Ovary (tissue), 9 donors: ENCODE results near the gene LRP1B. TPM values are rescaled to one million over a fixed set of nuclear protein-coding genes. Genes with fewer than 3 reads are reported as not detected.

ENCODE experiments used
- DNase-seq, 5 donors: peaks; one replicate each; pipeline ENCODE4 v3.0.0-alpha.2; 2019 to 2020
- H3K27ac ChIP-seq, 2 donors: fragments of 200-600 bp; one replicate each; pipeline versions ENCODE4 v1.5.1 to v1.8.0; 2019 to 2022
- H3K27me3 ChIP-seq: fragments of 200-600 bp; one replicate; pipeline ENCODE4 v1.8.0; 2022
- H3K36me3 ChIP-seq: fragments of 200-600 bp; sonication (generic); one replicate; pipeline ENCODE4 v1.5.1; 2019
- H3K4me1 ChIP-seq: one replicate; pipeline ENCODE4 v1.8.1; 2013; ENCODE audit warnings: mild to moderate bottlenecking, moderate library complexity; ENCODE audit not compliant: insufficient read depth
- H3K4me3 ChIP-seq: fragments of 200-600 bp; sonication (generic); one replicate; pipeline ENCODE4 v1.5.1; 2017
- H3K9me3 ChIP-seq, 2 donors: fragments of 200-600 bp in 1 of 2; sonication (generic) in 1 of 2; one replicate each; pipeline versions ENCODE4 v1.5.1 to v1.8.1; 2013 to 2019; ENCODE audit warnings: mild to moderate bottlenecking in 1 of 2, moderate library complexity in 1 of 2
- EP300 ChIP-seq: sonication (generic); formaldehyde crosslinking; IDR thresholded peaks from one replicate; pipeline ENCODE4 v1.6.1; 2017; ENCODE audit warnings: antibody characterized with exemption
- POLR2A ChIP-seq: fragments of 450-650 bp; IDR thresholded peaks from one replicate; pipeline ENCODE4 v1.6.1; 2017; ENCODE audit warnings: antibody characterized with exemption, mild to moderate bottlenecking, moderate library complexity
- WGBS, 3 donors: extraction: QIAGEN DNeasy Blood & Tissue Kit in 1 of 3; methylation state at CpG; one replicate each; pipeline versions ENCODE4 v1.1.5 to v1.1.7; 2013 to 2017; 5-methylcytosine and 5-hydroxymethylcytosine counted together
- intact Hi-C, 4 donors: fragments of 100-400 bp; cut with DNase I; formaldehyde crosslinking; loops; one replicate each; pipeline versions ENCODE4 v1.11.0 to v1.15.1; 2022 to 2023
- polyA plus RNA-seq, 2 donors: library from polyadenylated mRNA; stranded (reverse); fragments of 200-250 nt in 1 of 2; fragments of 350-450 nt in 1 of 2; fragmentation: Illumina TruSeq in 1 of 2; extraction: RNeasy Lipid Tissue Mini Kit (QIAGEN cat#74804) in 1 of 2; gene quantifications; one replicate each; pipeline ENCODE4 v1.2.3, GENCODE V29; 2013 to 2014
- total RNA-seq, 7 donors: library from RNA; depleted of rRNA in 2 of 7; stranded (reverse); fragments of >200 nt in 2 of 7; fragmentation: NEBNext Ultra II Directional in 3 of 7; extraction: Animal tissue kit (Norgen Biotek cat#: 25700) in 3 of 7; gene quantifications; one replicate each; pipeline versions ENCODE4 v1.1.0 to v1.2.4, GENCODE V29; 2016 to 2023
- TF ChIP-seq, protein P1 (sequence below), 3 donors: fragments of 450-650 bp in 2 of 3; fragments of 200-600 bp in 1 of 3; IDR thresholded peaks; one replicate each; pipeline versions ENCODE4 v1.5.1 to v1.8.0; 2016 to 2022; ENCODE audit warnings: antibody characterized with exemption in 3 of 3, mild to moderate bottlenecking in 1 of 3
- donor health status: DM: no; HTN: no; CAD: no; lungs with moderate emphysema.
- donor health status: DM: no; HTN: no; CAD: no.
- donor health status: Bipolar disorder and iron deficiency.
- donor health status: DM: yes; HTN: yes; CAD: no.
- donor health status: DM: no; HTN: no; CAD: no.
- donor health status: DM: yes; HTN: yes; CAD: no.

The LRP1B gene
- total and polyA plus RNA-seq, 9 donors: 0.08 to 2.6 (median 0.37) TPM

DNA sequence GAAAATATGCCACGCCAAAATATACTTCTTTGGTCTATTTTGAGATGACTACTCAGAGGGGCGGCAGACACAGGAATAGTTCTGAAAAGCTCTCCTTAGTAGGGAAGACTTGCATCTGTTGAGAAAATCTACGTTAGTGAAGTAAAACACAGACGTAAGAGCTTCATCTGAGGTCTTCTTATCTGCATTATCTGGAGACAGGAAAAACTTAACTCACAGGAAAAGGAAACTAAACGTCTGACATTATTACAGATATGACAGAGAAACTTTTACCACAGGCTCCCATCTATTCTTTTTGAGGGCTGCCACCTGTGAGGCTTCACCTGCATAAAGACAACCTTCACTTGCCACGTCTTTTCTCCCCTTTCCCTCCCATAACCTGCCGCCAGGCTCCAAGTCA, 1295.7 kb downstream of the LRP1B start:
- DNase-seq: no peak
- WGBS, 3 donors: 68 to 74% (median 72%) methylated on average over 7 of the region's 7 CpGs
- intact Hi-C loops: no loop called here
- H3K4me3 ChIP-seq: no peak overlapping the region
- H3K36me3 ChIP-seq: no peaks in the 10 kb centered on the region
- no peak for TF ChIP-seq EP300
- TF ChIP-seq, protein P1, sequence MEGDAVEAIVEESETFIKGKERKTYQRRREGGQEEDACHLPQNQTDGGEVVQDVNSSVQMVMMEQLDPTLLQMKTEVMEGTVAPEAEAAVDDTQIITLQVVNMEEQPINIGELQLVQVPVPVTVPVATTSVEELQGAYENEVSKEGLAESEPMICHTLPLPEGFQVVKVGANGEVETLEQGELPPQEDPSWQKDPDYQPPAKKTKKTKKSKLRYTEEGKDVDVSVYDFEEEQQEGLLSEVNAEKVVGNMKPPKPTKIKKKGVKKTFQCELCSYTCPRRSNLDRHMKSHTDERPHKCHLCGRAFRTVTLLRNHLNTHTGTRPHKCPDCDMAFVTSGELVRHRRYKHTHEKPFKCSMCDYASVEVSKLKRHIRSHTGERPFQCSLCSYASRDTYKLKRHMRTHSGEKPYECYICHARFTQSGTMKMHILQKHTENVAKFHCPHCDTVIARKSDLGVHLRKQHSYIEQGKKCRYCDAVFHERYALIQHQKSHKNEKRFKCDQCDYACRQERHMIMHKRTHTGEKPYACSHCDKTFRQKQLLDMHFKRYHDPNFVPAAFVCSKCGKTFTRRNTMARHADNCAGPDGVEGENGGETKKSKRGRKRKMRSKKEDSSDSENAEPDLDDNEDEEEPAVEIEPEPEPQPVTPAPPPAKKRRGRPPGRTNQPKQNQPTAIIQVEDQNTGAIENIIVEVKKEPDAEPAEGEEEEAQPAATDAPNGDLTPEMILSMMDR (IDR thresholded peaks at IDR 0.05): no peak
- H3K9me3 ChIP-seq: no peaks in the 10 kb centered on the region
- no peaks in the 10 kb centered on the region for H3K27me3 ChIP-seq
- H3K4me1 ChIP-seq: no peaks in the 10 kb centered on the region
- no peak overlapping the region for H3K27ac ChIP-seq

GRCh38 chr2:140814141-140814540, 1316.7 kb downstream of the LRP1B start:
- no peak overlapping the region for H3K27ac ChIP-seq
- intact Hi-C loops: no loop called here
- no peaks in the 10 kb centered on the region for H3K27me3 ChIP-seq
- WGBS, 3 donors: 10 to 21% (median 17%) methylated on average over 3 of the region's 3 CpGs
- no peak for DNase-seq
- no peak overlapping the region for H3K4me3 ChIP-seq
- TF ChIP-seq EP300 (no peak), POLR2A (no peak)
- TF ChIP-seq, protein P1 (IDR thresholded peaks at IDR 0.05): no peak
- H3K4me1 ChIP-seq: no peaks in the 10 kb centered on the region
- no peaks in the 10 kb centered on the region for H3K36me3 ChIP-seq
- no peaks in the 10 kb centered on the region for H3K9me3 ChIP-seq

DNA sequence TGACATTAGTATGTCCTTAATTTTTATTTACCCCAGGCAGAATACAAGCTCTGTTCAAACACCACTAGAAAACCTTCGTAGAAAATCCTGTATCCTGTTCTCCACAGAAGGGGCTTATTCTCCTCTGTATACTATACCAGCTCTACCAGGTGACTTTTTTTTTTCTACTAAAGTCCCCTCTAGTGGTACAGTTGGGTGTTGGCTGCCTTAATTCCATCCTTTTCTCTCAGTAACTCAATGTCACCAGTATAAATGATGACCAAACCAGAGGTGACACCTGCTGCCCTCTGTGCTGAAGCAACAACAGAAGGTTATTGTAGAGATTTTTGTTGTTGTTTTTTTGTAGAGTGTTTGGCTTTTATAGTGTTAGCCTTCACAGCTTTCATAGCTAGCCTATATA, 1322.0 kb downstream of the LRP1B start:
- DNase-seq: no peak
- 78 to 89% (median 88%) methylated on average over 1 of the region's 1 CpG for WGBS, 3 donors
- Histone ChIP-seq H3K36me3 (no peaks in the 10 kb centered on the region), H3K27me3 (no peaks in the 10 kb centered on the region), H3K9me3 (no peaks in the 10 kb centered on the region), H3K27ac (no peak overlapping the region), H3K4me3 (no peak overlapping the region), H3K4me1 (no peaks in the 10 kb centered on the region)
- TF ChIP-seq EP300 (no peak), POLR2A (no peak)
- TF ChIP-seq, protein P1 (IDR thresholded peaks at IDR 0.05): no peak
- intact Hi-C loops: no loop called here

- Histone ChIP-seq H3K4me3 (no peak overlapping the region), H3K27ac (no peak overlapping the region), H3K4me1 (no peaks in the 10 kb centered on the region), H3K9me3 (no peaks in the 10 kb centered on the region), H3K27me3 (no peaks in the 10 kb centered on the region), H3K36me3 (no peaks in the 10 kb centered on the region)
- TF ChIP-seq EP300: no peak
- no peak for TF ChIP-seq POLR2A
- TF ChIP-seq, protein P1 (IDR thresholded peaks at IDR 0.05): no peak
- DNase-seq: no peak
- 44 to 55% (median 49%) methylated on average over 1 of the region's 1 CpG for WGBS, 3 donors
- intact Hi-C loops: no loop called here
These were observed 1322.6 kb downstream of the LRP1B start for GRCh38 chr2:140808211-140808610.
